GM23338 (cell line): ENCODE results near the gene C10orf105. TPM values are rescaled to one million over a fixed set of nuclear protein-coding genes. Genes with fewer than 3 reads are reported as not detected.

ENCODE experiments used
- ATAC-seq: fragments of 200-7000 bp; cut with Tn5 transposase; 3 replicates; pipeline ENCODE4 v1.9.1; 2020
- DNase-seq: peaks from one replicate; pipeline ENCODE4 v3.0.0-alpha.2; 2015; ENCODE audit warnings: low spot score
- H2AFZ ChIP-seq: fragments of 200-600 bp; sonication (generic); 2 replicates; pipeline ENCODE4 v1.8.0; 2016; ENCODE audit warnings: antibody characterized with exemption, mild to moderate bottlenecking, moderate library complexity
- H3F3A ChIP-seq: fragments of 200-600 bp; sonication (generic); replicated peaks from 2 replicates; pipeline ENCODE4 v1.8.0; 2017; ENCODE audit warnings: antibody characterized with exemption, mixed run types, low read depth
- H3K27ac ChIP-seq: fragments of 200-600 bp; sonication (generic); 2 replicates; pipeline ENCODE4 v1.6.1; 2016; ENCODE audit warnings: low read depth
- H3K27me3 ChIP-seq: fragments of 200-600 bp; sonication (generic); 2 replicates; pipeline ENCODE4 v1.8.0; 2016; ENCODE audit warnings: mild to moderate bottlenecking, mixed run types, moderate library complexity; ENCODE audit not compliant: insufficient read depth
- H3K36me3 ChIP-seq: fragments of 200-600 bp; sonication (generic); 2 replicates; pipeline ENCODE4 v1.8.0; 2016; ENCODE audit warnings: mild to moderate bottlenecking; ENCODE audit not compliant: insufficient read depth
- H3K4me1 ChIP-seq: fragments of 200-600 bp; sonication (generic); 2 replicates; pipeline ENCODE4 v1.8.0; 2016; ENCODE audit warnings: mild to moderate bottlenecking, moderate library complexity; ENCODE audit not compliant: insufficient read depth
- H3K4me2 ChIP-seq: fragments of 200-600 bp; sonication (generic); 2 replicates; pipeline ENCODE4 v1.7.1; 2017; ENCODE audit warnings: mixed run types
- H3K4me3 ChIP-seq: fragments of 200-600 bp; sonication (generic); 2 replicates; pipeline ENCODE4 v1.6.1; 2016; ENCODE audit warnings: mixed run types
- H3K79me2 ChIP-seq: fragments of 200-600 bp; sonication (generic); replicated peaks from 2 replicates; pipeline ENCODE4 v1.8.0; 2017; ENCODE audit warnings: mild to moderate bottlenecking; ENCODE audit not compliant: insufficient read depth
- H3K9me2 ChIP-seq: fragments of 200-600 bp; sonication (generic); 2 replicates; pipeline ENCODE4 v1.8.0; 2017; ENCODE audit not compliant: insufficient read depth
- H4K20me1 ChIP-seq: fragments of 200-600 bp; sonication (generic); replicated peaks from 2 replicates; pipeline ENCODE4 v1.8.0; 2017; ENCODE audit warnings: mild to moderate bottlenecking; ENCODE audit not compliant: insufficient read depth
- H3K27ac Mint-ChIP-seq: 2 replicates; pipeline ENCODE4 v1.8.0; 2020; ENCODE audit warnings: inconsistent platforms, mild to moderate bottlenecking, moderate library complexity, mixed read lengths
- H3K27me3 Mint-ChIP-seq: 3 replicates; pipeline ENCODE4 v1.8.0; 2022; ENCODE audit warnings: low read depth, mild to moderate bottlenecking, moderate library complexity, mixed read lengths, inconsistent platforms; ENCODE audit not compliant: insufficient read depth, poor library complexity
- H3K36me3 Mint-ChIP-seq: 3 replicates; pipeline ENCODE4 v1.8.0; 2021; ENCODE audit warnings: low read depth, mild to moderate bottlenecking, inconsistent platforms, moderate library complexity, mixed read lengths
- H3K4me1 Mint-ChIP-seq: 3 replicates; pipeline ENCODE4 v1.8.0; 2020; ENCODE audit warnings: mild to moderate bottlenecking, inconsistent platforms, mixed read lengths
- H3K4me3 Mint-ChIP-seq: 3 replicates; pipeline ENCODE4 v1.8.0; 2021; ENCODE audit warnings: moderate library complexity, mild to moderate bottlenecking, inconsistent platforms, mixed read lengths
- H3K9me3 Mint-ChIP-seq: 3 replicates; pipeline ENCODE4 v1.8.0; 2020; ENCODE audit warnings: moderate library complexity, mild to moderate bottlenecking, inconsistent platforms, mixed read lengths
- CTCF ChIP-seq, 2 experiments: fragments of 200-600 bp in 1 of 2; sonication (generic) in 1 of 2; conservative IDR thresholded peaks; 2 replicates each; pipeline versions ENCODE4 v1.5.1 to v1.6.1; 2016 to 2017; ENCODE audit warnings: antibody characterized with exemption in 2 of 2, low read depth in 2 of 2, mild to moderate bottlenecking in 2 of 2, moderate library complexity in 1 of 2
- ETS1 ChIP-seq: IDR thresholded peaks from 2 replicates; pipeline ENCODE4 v1.6.1; 2016; ENCODE audit warnings: antibody characterized with exemption
- EZH2 ChIP-seq: fragments of 200-600 bp; sonication (generic); IDR thresholded peaks from one replicate; pipeline ENCODE4 v1.8.0; 2017; ENCODE audit warnings: antibody characterized with exemption, mild to moderate bottlenecking, low read depth; ENCODE audit not compliant: unreplicated experiment
- EZH2phosphoT487 ChIP-seq: fragments of 200-600 bp; sonication (generic); IDR thresholded peaks from one replicate; pipeline ENCODE4 v1.8.1; 2018; ENCODE audit warnings: antibody characterized with exemption; ENCODE audit not compliant: unreplicated experiment
- JUNB ChIP-seq: IDR thresholded peaks from one replicate; pipeline ENCODE4 v1.6.1; 2016; ENCODE audit warnings: antibody characterized with exemption; ENCODE audit not compliant: unreplicated experiment
- POLR2AphosphoS5 ChIP-seq: IDR thresholded peaks from 2 replicates; pipeline ENCODE4 v1.6.1; 2016; ENCODE audit warnings: antibody characterized with exemption, low read depth
- polyA plus RNA-seq: library from polyadenylated mRNA; unstranded; fragments of >200 nt; fragmentation: Nextera tagmentation; extraction: Ambion mirVana; gene quantifications from 2 replicates; pipeline ENCODE4 v1.2.1, GENCODE V29; 2016
- total RNA-seq: library from RNA; depleted of rRNA; stranded (reverse); fragments of >200 nt; shearing (Covaris generic); gene quantifications from 2 replicates; pipeline ENCODE4 v1.2.3, GENCODE V29; 2014
- TF ChIP-seq, protein P1 (sequence below): IDR thresholded peaks from one replicate; pipeline ENCODE4 v1.6.1; 2018; ENCODE audit warnings: antibody characterized with exemption; ENCODE audit not compliant: unreplicated experiment

C10orf105 gene
- total and polyA plus RNA-seq, 2 experiments from 2014 or later, result 0.15 to 0.17 TPM

DNA sequence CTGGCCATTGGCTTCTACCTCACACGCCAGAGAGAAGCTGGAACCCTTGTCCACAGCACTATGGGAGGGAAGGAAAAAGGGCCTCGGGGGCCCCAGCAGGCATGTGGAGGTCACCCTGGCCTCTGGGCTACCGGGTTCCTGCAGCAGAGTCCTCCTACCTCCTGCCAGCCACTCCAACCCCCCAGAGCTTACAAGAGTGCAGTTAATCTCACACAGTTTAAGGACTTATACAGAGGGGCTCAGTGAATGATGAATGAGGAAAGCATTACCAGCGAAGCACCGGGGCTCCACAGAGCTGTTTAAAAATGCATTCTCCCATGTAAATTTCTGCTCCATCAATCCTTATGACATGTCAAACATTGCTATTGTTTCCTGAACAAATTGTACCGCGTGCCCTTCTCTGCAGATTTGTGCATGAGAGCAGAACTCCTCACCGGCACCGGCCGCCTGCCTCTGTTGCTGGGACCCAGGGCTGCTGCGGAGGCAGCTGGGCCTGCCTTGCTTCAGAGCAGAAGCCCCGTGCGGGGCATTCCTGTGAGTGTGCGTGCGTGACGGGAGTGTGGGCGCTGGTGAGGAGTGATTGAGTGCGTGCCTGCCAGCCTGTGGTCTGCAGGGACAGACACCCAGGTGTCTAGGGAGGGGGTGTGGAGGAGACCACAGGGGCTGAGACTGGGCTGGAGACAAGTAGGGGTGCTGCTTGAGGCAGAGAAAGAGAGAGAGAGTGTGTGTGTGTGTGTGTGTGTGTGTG lies 52.8 kb downstream of the C10orf105 start (continued):
- TF ChIP-seq CTCF (conservative IDR thresholded peaks at IDR 0.05; ENCODE audit: low read depth in 2 of 2) (no peak), JUNB (no peak), ETS1 (no peak)

- Histone ChIP-seq H3K4me3 (no peak overlapping the region), H3K79me2 (no peaks in the 10 kb centered on the region), H2AFZ (no peak overlapping the region; the same call in 1 of the 2 replicates), H4K20me1 (no peaks in the 10 kb centered on the region), H3F3A (no peaks in the 10 kb centered on the region), H3K9me2 (no peaks in the 10 kb centered on the region), H3K27ac (no peak overlapping the region), H3K36me3 (no peaks in the 10 kb centered on the region), H3K27me3 (no peaks in the 10 kb centered on the region), H3K4me1 (peaks cover 6% of the 10 kb centered on the region; the same call in 1 of the 2 replicates), H3K4me2 (no peak overlapping the region; the same call in 1 of the 2 replicates)
- Mint-ChIP-seq H3K27me3 (peaks cover 19% of the 10 kb centered on the region), H3K36me3 (0 out of 3 replicates have a peak, but pooled peaks cover 1% of the 10 kb centered on the region), H3K4me3 (no peak overlapping the region), H3K9me3 (no peaks in the 10 kb centered on the region), H3K4me1 (peaks cover 44% of the 10 kb centered on the region), H3K27ac (no peak overlapping the region)
- ATAC-seq (no peak), DNase-seq (no peak)
- TF ChIP-seq, protein P1, sequence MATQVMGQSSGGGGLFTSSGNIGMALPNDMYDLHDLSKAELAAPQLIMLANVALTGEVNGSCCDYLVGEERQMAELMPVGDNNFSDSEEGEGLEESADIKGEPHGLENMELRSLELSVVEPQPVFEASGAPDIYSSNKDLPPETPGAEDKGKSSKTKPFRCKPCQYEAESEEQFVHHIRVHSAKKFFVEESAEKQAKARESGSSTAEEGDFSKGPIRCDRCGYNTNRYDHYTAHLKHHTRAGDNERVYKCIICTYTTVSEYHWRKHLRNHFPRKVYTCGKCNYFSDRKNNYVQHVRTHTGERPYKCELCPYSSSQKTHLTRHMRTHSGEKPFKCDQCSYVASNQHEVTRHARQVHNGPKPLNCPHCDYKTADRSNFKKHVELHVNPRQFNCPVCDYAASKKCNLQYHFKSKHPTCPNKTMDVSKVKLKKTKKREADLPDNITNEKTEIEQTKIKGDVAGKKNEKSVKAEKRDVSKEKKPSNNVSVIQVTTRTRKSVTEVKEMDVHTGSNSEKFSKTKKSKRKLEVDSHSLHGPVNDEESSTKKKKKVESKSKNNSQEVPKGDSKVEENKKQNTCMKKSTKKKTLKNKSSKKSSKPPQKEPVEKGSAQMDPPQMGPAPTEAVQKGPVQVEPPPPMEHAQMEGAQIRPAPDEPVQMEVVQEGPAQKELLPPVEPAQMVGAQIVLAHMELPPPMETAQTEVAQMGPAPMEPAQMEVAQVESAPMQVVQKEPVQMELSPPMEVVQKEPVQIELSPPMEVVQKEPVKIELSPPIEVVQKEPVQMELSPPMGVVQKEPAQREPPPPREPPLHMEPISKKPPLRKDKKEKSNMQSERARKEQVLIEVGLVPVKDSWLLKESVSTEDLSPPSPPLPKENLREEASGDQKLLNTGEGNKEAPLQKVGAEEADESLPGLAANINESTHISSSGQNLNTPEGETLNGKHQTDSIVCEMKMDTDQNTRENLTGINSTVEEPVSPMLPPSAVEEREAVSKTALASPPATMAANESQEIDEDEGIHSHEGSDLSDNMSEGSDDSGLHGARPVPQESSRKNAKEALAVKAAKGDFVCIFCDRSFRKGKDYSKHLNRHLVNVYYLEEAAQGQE, result no peak
- TF ChIP-seq CTCF (conservative IDR thresholded peaks at IDR 0.05; ENCODE audit: low read depth in 2 of 2) (no peak), ETS1 (no peak), POLR2AphosphoS5 (no peak), EZH2 (no peak), EZH2phosphoT487 (no peak)
Observed at GRCh38 chr10:71665456-71665855, 54.1 kb downstream of the C10orf105 start.
